ENCODE data around the gene ACP7. TPM values are rescaled to one million over a fixed set of nuclear protein-coding genes. Genes with fewer than 3 reads are reported as not detected.

ACP7 gene
- total RNA-seq, 1 experiment from 2014 or later: 0.11 TPM

DNA sequence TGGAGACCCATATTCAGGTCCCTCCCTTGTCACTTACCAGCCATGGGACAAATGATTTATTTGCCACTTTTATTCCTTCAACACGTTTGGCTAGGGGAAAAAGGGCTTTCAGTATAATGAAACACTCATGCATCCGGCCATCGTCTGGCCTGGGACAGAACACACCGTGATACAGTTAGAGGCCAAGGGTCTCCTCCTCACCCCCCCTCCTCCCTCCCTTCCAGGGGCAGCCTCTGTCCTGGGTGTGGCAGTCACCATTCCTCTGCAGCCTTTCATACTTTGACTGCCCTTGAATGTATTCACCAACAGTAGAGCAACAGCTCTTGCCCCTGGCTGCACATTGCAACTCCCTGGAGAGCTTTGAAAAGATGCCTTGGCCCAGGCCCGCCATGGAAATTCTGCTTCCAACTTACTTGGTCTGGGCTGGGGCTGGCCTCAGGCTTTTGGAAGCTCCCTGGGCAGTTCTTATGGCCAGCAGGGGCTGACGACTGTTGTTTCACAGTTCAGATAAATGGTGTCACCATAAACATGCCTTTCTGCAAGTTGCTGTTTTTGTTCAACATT is 44.4 kb downstream of the ACP7 start (continued):
- TF ChIP-seq USF1 (CRISPR knock-in tag; IDR thresholded peaks at IDR 0.05) (no peak), CREB1 (CRISPR knock-in tag; IDR thresholded peaks at IDR 0.05) (no peak), USF2 (CRISPR knock-in tag; IDR thresholded peaks at IDR 0.05) (no peak)
- TF ChIP-seq, protein P1, sequence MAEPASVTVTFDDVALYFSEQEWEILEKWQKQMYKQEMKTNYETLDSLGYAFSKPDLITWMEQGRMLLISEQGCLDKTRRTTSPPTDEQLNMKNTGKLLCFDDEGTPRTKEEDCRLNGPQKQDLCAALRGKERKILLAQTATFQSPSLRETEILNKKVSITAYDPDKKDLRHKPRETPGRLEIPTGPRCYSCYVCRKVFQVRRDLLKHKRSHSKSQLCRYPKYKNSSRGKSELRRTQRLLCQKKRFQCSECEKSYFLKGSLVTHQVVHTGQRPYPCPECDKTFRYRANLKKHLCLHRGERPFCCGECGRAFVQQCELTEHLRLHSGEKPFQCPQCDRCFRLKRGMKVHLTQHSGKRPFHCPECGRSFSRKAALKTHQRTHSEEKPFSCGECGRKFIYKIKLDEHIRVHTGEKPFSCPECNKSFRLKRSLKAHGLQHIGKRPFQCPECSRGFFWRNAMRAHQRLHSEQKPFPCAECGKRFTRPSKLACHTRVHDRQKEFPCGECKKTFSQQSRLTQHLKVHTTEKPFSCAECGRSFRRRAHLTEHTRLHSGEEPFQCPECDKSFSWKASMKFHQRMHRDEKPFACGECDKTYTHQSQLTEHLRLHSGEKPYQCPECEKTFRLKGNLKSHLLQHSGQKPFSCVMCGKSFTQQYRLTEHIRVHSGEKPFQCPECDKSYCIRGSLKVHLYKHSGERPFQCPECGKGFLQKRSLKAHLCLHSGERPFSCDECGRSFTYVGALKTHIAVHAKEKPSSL (CRISPR knock-in tag; conservative IDR thresholded peaks at IDR 0.05): no peak

- H3K27ac Mint-ChIP-seq: no peak overlapping the region
- CTCF ChIA-PET: interaction anchor here (1.1 to 2.0 kb wide), 4 partner anchors 11 to 25 kb away, joined by 3 to 13 read pairs (median 6); no protein-coding TSS in a partner anchor
- no peaks in the 10 kb centered on the region for H3K9me3 Mint-ChIP-seq
- no peaks in the 10 kb centered on the region for H3K27me3 Mint-ChIP-seq (ENCODE audit: low read depth)
- H3K4me3 Mint-ChIP-seq: no peak overlapping the region
- peaks cover 60% of the 10 kb centered on the region for H3K4me1 Mint-ChIP-seq
- ATAC-seq: no peak
- TF ChIP-seq ESRRA (CRISPR knock-in tag; IDR thresholded peaks at IDR 0.05; ENCODE audit: borderline replicate concordance) (no peak), ZNF423 (CRISPR knock-in tag; IDR thresholded peaks at IDR 0.05) (no peak), SOX15 (CRISPR knock-in tag; IDR thresholded peaks at IDR 0.05) (no peak), ZBTB21 (CRISPR knock-in tag; IDR thresholded peaks at IDR 0.05; ENCODE audit: borderline replicate concordance) (no peak), NFE2L1 (CRISPR knock-in tag; IDR thresholded peaks at IDR 0.05) (no peak), JUN (CRISPR knock-in tag; IDR thresholded peaks at IDR 0.05) (no peak), TP53 (CRISPR knock-in tag; IDR thresholded peaks at IDR 0.05) (no peak), ZNF138 (CRISPR knock-in tag; conservative IDR thresholded peaks at IDR 0.05) (no peak), SP1 (CRISPR knock-in tag; conservative IDR thresholded peaks at IDR 0.05) (no peak), MLX (CRISPR knock-in tag; IDR thresholded peaks at IDR 0.05) (no peak), ARID4B (CRISPR knock-in tag; IDR thresholded peaks at IDR 0.05; ENCODE audit: borderline replicate concordance) (no peak), EMX1 (CRISPR knock-in tag; IDR thresholded peaks at IDR 0.05) (no peak), ZNF232 (CRISPR knock-in tag; IDR thresholded peaks at IDR 0.05) (no peak), ZBTB43 (CRISPR knock-in tag; IDR thresholded peaks at IDR 0.05) (no peak), USF1 (CRISPR knock-in tag; IDR thresholded peaks at IDR 0.05) (no peak)
- POLR2A ChIA-PET: no interaction called here
- no peak for DNase-seq (ENCODE audit: low spot score)
- H3K36me3 Mint-ChIP-seq: no peaks in the 10 kb centered on the region
Observed at GRCh38 chr19:39129116-39129515, 44.9 kb downstream of the ACP7 start.
